Bone marrow (tissue), 2 donors: ENCODE results near the gene CSTF2.
"Not testable (repeated sequence)": the region's sequence is repeated elsewhere in the genome, so short reads cannot be mapped to it uniquely, and the experiment has no call there.

ENCODE experiments used
- DNase-seq, 2 donors: peaks; one replicate each; lab custom pipeline; 2025; lab: John Stamatoyannopoulos, UW

CSTF2 gene

DNA sequence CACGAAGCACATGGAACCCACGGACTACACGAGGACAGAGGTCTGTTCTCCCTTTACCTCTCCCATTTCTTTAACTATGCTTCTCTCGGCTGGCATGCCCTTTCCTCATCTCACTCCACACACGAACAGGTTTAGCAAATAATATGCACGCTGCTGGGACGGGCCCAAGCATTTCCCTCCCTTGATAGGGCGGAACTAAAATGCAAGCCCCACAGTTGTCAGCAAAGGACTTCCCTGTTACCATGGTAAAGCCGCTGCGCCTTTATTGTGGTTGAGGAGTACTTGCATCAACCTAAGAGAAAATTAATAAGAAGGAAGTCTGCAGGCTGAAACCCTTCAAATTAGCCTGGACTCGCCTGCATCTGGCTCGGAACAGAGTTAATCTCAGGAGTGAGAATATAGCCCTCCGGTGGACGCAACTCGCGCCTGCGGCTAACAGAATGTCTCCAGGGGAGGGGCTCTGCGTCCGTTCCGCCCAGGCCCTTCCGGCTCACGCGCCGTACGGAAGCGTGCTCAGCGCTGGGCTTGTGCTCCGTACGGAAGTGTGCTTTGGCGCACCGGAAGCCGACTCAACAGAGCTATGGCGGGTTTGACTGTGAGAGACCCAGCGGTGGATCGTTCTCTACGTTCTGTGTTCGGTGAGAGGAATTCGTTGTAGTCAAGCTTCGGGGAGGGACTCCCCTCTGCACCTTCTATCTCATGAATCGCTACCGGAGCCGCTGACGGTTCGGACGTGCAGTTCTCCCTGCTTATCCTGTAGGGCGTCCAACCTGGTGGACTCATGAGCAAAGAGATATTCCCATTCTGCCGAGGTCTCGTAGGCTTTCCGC, at the start of gene CSTF2:
CSTF2 (plus strand) TSS at position 555 of the 830 bp plus-strand sequence; CDS start at position 581, 26 bp downstream.
- peak; percentile 33 to 50 for DNase-seq

DNA sequence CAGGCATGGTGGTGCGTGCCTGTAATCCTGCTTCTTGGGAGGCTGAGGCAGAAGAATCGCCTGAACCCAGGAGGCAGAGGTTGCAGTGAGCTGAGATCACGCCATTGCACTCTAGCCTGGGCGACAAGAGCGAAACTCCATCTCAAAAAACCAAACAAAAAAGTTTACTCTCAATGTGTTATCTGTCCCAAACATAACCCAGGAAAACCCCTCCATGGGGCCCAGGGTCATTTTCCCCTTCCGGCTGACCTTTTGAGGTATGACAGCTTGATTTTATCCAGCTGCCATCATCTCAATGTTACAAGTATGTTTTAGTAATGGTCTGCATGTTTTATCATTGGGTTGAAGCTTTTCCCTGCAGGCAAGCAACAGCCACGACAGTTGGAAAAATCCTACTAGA, 23.8 kb upstream of the CSTF2 start:
- DNase-seq = not testable (repeated sequence)

GRCh38 chrX:100797359-100797758, 22.8 kb upstream of the CSTF2 start:
- DNase-seq = no peak

DNA sequence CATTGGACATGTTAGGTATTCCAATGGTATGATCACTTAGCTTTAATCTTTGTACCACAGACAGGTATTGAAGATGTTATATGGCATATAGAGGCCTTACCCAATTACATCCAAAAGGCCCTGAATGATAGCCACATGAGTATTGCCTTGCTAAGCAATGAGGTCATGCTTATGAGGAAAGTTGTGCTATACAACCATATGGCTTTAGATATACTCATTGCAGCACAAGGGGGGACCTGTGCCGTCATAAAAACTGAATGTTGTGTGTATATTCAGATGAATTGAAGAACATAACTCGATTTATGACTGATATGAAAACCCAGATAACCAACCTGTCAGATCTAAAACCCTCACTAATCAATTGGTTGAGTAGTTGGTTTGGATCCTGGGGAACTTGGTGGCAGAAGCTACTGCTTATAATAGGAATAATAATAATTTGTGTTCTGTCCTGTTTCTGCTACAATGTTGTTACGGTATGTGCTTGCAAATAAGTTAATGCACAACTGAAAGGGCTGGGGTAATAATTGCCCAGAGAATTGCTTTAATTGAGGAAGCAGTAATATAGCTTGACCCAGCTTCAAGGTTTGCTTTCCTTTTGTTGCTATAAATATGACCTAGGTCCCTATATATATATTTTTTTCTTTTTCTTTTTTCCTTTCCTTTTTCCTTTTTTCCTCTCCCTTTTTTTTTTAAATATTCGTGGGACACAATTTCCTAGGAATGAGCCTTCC, 21.5 kb upstream of the CSTF2 start:
- no peak for DNase-seq

DNA sequence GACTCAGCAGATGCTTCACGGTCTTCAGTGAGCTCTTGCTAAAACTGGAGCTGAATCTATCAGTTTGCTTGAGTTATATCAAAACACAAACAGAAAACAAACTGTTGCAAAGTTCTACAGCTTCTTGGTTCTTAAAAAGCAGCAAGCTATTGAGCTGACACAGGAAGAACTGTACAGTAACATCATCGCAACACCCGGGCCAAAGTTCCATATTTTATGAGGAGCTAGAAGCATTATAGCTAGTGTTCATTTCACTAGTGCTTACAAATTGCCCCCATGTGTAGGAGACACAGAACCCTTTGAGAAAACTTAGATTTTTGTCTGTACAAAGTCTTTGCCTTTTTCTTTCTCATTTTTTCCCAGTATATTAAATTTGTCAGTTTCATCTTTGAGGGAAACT, 17.3 kb upstream of the CSTF2 start:
- DNase-seq = no peak

DNA sequence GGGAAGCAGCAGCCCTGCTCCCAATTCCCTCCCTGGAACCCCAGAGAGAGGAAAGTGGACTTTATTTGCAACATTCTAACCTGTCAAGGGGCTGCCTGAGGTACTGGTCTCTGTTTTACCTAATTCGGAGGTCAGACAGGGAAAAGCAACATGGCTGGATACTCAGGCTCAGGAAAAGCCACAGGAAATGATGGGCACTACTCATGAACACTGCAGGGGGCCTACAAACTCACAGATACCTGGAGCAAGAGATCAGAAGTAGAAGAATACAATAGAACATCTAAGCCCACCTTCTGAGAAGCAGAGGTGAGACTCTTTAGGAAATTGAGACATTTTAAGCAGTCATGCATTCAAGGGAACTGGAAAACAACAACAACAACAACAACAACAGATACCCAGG, 15.4 kb upstream of the CSTF2 start:
- DNase-seq = no peak

GRCh38 chrX:100808265-100808664, 11.9 kb upstream of the CSTF2 start:
- not testable (repeated sequence) for DNase-seq

DNA sequence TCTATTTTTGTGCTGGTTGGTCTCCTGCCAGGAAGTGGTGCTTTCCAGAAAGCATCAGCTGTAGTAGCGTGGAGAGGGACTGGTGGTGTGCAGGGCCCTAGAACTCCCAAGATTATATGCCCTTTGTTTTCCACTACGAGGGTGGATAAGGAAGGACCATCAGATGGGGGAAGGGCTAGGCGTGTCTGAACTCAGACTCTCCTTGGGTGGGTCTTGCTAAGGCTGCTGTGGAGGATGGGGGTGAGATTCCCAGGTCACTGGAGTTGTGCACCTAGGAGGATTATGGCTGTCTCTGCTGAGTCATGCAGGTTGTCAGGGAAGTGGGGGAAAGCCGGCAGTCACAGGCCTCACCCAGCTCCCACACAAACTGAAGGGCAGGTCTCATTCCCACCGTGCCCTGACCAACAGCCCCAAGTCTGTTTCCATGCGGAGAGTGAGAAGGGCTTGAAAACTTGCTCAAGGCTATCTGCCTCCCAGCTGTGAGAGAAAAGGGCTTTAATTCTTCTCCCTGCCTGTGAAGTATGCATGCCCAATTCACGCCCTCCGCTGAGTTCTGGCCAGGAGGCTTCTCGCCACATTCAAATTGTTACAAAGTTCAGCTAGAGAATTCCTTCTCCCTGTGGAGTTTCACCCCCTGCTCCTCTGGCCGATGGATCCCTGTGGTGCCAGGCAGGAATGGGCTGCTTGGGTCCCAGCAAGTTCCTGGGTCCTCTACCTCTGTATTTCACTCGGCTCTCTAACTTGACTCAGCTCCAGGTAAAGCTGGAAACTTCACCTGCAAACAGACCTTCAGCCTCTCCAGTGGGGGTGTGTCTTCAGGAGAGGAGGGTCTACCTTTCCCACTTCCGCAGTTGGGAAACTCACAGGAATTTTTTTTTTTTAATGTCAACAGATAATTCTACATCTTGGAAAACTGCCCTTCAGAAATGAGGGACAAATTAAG, 7.7 kb upstream of the CSTF2 start:
- DNase-seq = no peak

- DNase-seq = no peak
Measured at GRCh38 chrX:100817340-100817739, 2.9 kb upstream of the CSTF2 start.

DNA sequence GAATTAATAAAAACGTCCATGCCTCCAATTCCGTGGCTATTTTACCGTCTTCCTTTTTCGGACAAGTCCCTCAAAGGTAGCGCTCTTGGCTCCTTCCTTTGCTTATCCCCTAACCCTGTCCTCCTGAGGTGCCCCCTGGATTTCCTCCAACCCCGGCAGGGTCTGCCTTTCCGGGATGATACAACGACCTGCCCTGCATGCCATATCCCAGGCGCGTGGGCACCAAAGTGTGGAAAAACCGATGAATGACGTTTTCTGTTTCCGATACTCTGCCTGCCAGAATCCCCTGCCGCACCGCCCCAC, 706 bp upstream of the CSTF2 start:
- no peak for DNase-seq

DNA sequence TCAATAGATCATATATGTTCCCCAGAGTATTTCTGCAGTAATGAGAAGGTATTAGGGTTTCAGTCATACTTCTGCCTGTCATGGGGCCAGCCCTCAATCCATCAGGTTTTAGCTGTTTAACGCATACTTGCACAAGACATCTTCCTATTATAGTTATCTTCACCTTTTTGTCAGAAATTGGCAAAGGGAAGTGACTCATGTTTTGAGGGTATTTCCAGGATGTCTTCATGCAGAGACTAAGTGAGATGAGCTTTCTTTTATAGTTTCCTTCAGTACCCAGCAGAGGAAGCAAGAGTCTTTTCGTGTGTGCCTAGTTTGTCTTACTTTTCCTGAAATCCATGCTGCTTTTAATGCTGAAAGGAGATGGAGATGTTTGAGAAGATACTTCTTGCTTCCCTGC, 9.5 kb downstream of the CSTF2 start:
- no peak for DNase-seq

GRCh38 chrX:100830143-100830542, 10.0 kb downstream of the CSTF2 start:
- DNase-seq = no peak

GRCh38 chrX:100830547-100830946, 10.4 kb downstream of the CSTF2 start:
- DNase-seq = no peak

GRCh38 chrX:100831219-100831946, 11.2 kb downstream of the CSTF2 start:
- DNase-seq = no peak

DNA sequence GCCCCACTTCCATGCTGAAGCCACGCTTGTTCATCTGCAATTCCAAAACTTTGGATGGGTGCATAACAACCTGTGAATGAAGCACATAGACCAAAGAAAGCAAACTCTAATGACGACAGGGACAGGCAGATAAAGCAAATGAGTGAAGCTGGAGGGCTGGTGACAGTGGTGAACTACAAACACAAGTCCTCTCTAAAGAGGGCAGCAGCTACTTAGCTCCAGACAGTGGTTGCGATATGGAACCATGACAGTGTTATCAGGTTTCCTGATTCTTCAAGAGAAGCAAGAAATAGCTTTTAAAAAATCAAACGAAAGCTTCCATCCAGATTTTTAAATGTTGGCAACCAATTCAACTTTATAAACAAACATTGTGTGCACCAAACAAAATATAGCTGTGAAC, 30.1 kb downstream of the CSTF2 start:
- no peak for DNase-seq

- DNase-seq = no peak
Measured at GRCh38 chrX:100852810-100853209, 32.6 kb downstream of the CSTF2 start.

DNA sequence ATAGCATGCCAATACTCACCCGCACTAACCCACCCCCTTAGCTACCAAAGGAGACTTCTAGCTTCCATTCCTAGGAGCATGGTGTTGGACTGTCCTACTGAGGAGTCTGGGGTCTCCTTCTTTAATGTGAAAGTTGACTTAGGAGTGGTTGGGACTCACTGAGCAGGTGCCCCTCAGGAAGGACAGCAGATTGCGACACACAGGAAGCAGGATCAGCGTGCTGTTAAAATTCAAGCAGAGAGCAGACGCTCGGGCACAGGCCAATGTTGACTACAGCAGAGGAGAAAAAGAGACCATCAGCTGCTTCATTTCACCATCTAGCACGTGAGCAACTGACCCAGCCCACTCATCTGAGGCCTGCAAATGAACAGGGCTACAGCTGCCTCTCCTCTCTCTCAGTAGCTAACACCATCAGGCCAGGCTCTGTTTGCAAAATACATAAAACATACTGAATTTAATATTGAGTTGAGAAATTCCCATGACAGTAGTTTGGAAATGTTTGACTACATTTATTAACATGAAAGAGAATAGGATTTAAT, 43.2 kb downstream of the CSTF2 start:
- DNase-seq = no peak

GRCh38 chrX:100864657-100865391, 44.6 kb downstream of the CSTF2 start:
- no peak for DNase-seq

GRCh38 chrX:100868273-100868672, 48.1 kb downstream of the CSTF2 start:
- DNase-seq = no peak

DNA sequence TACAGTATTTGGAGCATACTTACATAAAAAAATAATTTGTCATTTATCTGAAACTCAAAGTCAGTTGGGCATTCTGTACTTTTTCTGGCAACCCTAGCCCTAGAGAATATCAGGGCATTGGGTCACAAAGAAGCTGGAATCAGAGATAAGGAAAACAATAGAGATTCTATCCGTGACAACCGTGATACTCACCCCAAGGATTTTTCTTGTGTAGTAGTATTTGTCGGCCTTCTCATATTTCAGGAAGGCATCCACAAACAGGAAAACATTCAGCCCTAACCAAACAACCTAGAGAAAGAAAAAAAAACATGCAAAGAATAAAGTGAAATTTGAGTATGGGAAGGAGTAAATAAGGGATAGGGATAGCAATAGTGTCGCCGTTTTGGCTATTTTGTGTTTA, 50.3 kb downstream of the CSTF2 start:
- DNase-seq = no peak
